ENCODE results near the gene MSL1. TPM values are rescaled to one million over a fixed set of nuclear protein-coding genes. Genes with fewer than 3 reads are reported as not detected.
A peak's percentile ranks its signal among the peaks of the same experiment; 100 is the strongest.
"Not testable (repeated sequence)": the region's sequence is repeated elsewhere in the genome, so short reads cannot be mapped to it uniquely, and the experiment has no call there.

MSL1 gene
- polyA plus RNA-seq, 1 donor from 2014 or later, result 10.1 TPM

DNA sequence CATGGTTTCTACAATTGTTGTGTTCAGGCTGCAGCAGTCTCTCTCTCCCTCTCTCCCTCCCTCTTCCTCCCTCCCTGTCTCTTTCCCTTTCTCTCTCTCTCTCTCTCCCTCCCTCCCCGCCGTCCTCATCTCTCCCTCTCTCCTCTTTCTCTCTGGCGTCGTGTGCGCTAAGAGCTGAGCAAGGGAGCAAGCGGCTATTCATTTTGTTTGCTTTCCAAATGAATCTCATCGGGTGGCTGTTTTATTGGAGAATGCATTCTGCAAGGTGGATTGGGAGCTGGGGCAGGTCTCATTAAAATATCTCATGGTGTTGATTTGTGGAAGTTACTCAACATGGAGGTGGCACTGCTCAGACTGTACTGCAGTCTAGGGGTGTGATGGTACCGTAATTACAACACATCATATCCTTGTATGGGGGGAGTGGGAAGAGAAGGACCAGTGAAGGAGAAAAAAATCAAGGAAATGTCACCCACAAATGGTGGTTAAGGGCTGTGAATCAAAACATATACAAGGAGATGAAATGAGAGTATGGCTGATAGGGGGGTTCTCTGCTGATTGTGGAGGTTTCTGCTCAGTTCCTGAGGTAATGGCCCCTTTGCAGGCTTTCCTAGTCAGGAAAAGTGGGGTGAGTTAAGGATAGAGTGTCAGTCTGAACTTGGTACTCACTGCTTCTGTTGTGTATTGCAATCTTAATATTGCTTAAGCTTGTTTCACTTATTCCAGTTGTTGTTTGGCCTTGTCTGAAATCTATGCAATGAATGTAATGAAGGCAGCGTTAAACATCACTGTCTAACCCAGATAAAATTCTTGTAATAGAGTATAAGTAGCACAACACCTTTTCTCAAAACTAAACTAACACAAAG lies 2.7 kb downstream of the MSL1 start:
- peak overlapping the region; percentile 78 to 100 (median 98) for H3K4me3 Mint-ChIP-seq

DNA sequence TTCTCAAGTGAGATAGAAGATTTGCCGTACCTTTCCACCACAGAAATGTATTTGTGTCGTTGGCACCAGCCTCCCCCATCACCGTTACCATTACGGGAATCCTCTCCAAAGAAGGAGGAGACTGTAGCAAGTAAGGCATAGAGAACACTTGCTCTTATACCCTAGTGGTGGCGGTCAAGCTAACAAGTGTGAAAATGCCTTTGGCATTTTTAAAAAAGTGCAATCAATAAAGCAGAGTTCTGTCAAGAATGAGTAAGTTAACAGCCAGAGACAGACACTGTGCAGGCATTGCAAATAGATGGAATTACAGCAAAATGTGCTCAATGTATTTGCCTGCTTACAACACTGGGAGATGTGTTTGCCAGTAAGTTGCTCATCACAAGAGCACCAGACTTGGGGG lies 7.7 kb downstream of the MSL1 start:
- H3K36me3 Mint-ChIP-seq, result peaks cover 6% of the 10 kb centered on the region

More for the DNA sequence above, 2.7 kb downstream of the MSL1 start:
- Mint-ChIP-seq H3K36me3 (peaks cover 2% of the 10 kb centered on the region), H3K4me1 (peaks cover 22 to 23% (median 23%) of the 10 kb centered on the region in 3 donors), H3K9me3 (no peaks in the 10 kb centered on the region), H3K27ac (peak overlapping the region; percentile 3 to 80 (median 19)), H3K27me3 (no peaks in the 10 kb centered on the region)

DNA sequence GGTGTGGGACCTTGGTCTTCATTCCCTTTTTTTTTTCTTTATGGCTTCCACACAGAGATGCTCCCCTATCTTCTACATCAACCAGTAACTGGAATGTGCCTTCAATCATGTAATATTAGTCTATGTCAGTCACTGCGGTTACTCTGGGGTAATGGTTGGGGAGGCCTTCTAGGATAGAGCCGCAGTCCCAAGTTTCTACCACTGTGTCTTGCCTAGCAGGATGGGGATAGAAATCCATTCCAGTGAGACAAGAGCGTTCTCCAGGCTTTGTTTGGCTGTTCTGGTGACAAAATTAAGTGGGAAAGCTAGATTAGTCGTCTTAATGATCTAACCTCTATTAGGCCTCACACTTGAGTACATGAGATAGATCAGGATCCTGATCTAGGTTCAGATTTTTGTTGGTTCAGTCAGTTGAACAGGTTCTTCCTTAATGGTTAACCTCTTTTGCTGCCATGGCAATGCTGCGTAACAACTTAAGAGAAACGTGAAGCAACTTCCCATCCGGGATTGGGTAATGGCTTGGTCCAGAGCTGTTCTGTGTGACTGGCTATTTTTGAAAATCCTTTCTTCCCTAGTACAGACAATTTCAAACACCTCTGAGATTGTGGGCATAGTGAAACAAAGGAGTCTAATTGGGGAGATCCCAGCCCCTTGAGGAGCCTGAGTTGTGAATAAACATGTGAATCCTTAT lies 8.7 kb downstream of the MSL1 start:
- Mint-ChIP-seq H3K4me1 (peaks cover 0 to 3% (median 1%) of the 10 kb centered on the region in 3 donors), H3K4me3 (peak overlapping the region in 1 of 4 donors; percentile 29), H3K27ac (peak overlapping the region in 1 of 3 donors; percentile 53), H3K9me3 (no peaks in the 10 kb centered on the region), H3K27me3 (no peaks in the 10 kb centered on the region), H3K36me3 (peaks cover 6% of the 10 kb centered on the region)

More for the DNA sequence above, 7.7 kb downstream of the MSL1 start:
- H3K4me1 Mint-ChIP-seq, result peaks cover 4 to 6% (median 5%) of the 10 kb centered on the region in 3 donors
- H3K27ac Mint-ChIP-seq, result peak overlapping the region in 1 of 3 donors; percentile 53
- H3K27me3 Mint-ChIP-seq, result no peaks in the 10 kb centered on the region
- H3K4me3 Mint-ChIP-seq, result no peak overlapping the region
- H3K9me3 Mint-ChIP-seq, result no peaks in the 10 kb centered on the region

DNA sequence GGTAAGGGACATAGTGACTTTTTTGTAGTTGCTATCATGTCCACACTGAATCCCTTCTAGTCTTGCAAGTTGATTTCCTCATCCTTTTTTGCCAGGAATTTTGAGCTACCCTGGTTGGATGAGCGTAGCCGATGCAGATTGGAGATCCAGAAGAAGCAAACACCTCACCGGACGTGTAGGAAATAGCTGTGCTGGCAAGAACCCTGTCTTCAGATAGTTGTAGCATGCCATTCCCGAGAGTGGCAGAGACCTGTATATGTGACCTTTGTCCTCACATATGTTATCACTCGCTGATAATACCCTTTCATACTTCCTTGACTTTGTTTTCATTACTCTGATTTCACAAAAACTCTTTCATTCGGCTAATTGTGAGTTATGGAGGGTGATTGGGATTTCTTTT lies 12.4 kb downstream of the MSL1 start:
- Mint-ChIP-seq H3K9me3 (no peaks in the 10 kb centered on the region), H3K27ac (peak overlapping the region; percentile 41 to 85 (median 84)), H3K4me1 (peaks cover 0 to 6% (median 3%) of the 10 kb centered on the region in 3 donors), H3K36me3 (peaks cover 7% of the 10 kb centered on the region), H3K27me3 (no peaks in the 10 kb centered on the region), H3K4me3 (peak overlapping the region in 1 of 4 donors; percentile 55)

DNA sequence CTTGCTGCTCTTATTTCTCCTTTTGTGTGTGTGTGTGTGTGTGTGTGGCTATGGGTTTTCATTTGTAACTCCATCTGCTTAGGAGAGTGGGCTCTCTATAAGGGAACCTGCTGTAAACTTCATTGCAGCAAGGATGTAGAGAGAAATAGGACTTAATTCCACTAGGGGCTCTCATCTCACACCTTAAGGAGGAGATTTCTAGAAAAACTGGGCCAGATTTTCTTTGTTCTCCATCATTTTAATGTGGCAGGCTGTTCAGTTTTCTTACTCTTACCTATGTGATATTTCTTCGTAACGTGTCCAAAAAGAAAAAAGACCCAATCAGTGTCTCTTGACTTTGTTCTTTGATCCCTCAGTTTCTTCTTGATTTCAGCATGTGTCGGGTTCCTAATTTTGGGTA lies 14.0 kb downstream of the MSL1 start:
- Mint-ChIP-seq H3K4me3 (peak overlapping the region in 1 of 4 donors; percentile 69), H3K9me3 (no peaks in the 10 kb centered on the region), H3K36me3 (peaks cover 5% of the 10 kb centered on the region), H3K27me3 (no peaks in the 10 kb centered on the region), H3K4me1 (peaks cover 4 to 12% (median 11%) of the 10 kb centered on the region in 3 donors), H3K27ac (peak overlapping the region in 2 of 3 donors; percentile 41 to 84)

DNA sequence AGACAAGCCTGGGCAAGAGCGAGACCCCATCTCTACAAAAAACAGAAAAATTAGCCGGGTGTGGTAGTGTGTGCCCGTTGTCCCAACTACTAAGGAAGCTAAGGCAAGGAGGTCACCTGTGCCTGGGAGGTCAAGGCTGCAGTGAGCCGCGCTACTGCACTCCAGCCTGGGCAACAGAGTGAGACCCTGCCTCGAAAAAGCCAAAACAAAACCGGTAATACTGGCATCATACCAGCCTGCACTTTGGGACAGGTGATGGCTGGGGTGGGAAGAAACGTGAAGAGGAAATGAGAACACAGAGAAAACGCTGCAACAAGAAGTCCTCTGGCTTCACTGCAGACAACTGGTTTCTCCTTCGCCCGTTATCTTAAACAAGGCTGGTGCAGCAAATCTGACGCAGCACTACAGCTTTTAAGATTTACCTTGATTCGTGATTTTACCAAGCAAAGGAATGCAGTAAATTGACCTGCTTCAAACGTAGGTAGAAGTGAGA lies 17.8 kb downstream of the MSL1 start:
- Mint-ChIP-seq H3K27me3 (no peaks in the 10 kb centered on the region), H3K4me1 (peaks cover 17 to 25% (median 18%) of the 10 kb centered on the region in 3 donors), H3K9me3 (no peaks in the 10 kb centered on the region), H3K4me3 (peak overlapping the region; percentile 90 to 96 (median 94)), H3K36me3 (peaks cover 7% of the 10 kb centered on the region), H3K27ac (peak overlapping the region; percentile 94 to 100 (median 98))

DNA sequence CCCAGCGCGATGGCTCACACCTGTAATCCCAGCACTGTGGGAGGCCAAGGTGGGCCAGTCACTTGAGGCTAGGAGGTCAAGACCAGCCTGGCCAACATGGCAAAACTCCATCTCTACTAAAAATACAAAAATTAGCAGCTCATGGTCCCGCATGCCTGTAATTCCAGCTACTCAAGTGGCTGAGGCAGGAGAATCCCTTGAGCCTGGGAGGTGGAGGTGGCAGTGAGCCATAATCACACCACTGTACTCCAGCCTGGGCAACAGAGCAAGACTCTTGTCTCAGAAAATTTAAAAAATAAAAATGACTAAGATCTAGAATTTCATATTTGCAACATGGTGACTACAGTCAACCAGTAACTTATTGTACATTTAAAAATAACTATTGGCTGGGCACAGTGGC lies 21.4 kb downstream of the MSL1 start:
- not testable (repeated sequence) for H3K27me3 Mint-ChIP-seq, H3K36me3 Mint-ChIP-seq, H3K9me3 Mint-ChIP-seq, H3K27ac Mint-ChIP-seq
- H3K4me1 Mint-ChIP-seq, result peaks cover 24 to 33% (median 26%) of the 10 kb centered on the region in 3 donors
- H3K4me3 Mint-ChIP-seq, result peak overlapping the region in 1 of 4 donors; percentile 29

DNA sequence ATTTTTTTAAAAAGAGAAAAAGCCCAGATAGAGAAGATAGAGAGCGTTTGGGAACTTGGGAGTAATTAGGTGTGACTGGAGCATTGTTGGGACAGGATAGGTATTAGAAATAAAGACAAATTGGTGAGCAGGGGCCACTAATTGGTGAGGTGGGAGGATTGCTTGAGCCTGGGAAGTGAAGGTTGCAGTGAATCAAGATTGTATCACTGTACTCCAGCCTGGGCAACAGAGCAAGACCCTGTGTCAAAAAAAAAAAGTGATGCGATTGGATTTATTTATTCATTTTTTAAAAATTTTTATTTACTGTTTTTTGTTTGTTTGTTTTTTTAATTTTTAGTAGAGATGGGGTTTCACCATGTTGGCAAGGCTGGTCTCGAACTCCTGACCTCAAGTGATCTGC lies 23.7 kb downstream of the MSL1 start:
- Mint-ChIP-seq H3K36me3 (peaks cover 4% of the 10 kb centered on the region), H3K9me3 (no peaks in the 10 kb centered on the region), H3K4me3 (no peak overlapping the region), H3K4me1 (peaks cover 17 to 31% (median 28%) of the 10 kb centered on the region in 3 donors), H3K27me3 (no peaks in the 10 kb centered on the region), H3K27ac (no peak overlapping the region)

DNA sequence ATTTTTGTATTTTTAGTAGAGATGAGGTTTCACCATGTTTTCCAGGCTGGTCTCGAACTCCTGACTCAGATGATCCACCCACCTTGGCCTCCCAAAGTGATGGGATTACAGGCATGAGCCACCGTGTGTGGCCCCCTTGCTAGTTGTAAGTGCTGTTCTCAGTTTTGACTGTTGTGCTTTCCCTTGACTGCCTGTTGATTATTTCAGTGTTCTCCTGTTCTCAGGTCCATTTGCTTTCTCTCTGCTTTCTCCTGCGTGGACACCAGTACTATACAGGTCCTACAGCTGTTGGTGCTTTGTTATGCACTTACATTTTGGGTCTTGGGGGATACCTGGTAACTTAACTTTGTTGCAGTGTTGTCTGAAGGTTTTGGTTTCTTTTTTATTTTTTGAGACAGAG lies 26.8 kb downstream of the MSL1 start:
- H3K4me3 Mint-ChIP-seq, result no peak overlapping the region
- H3K4me1 Mint-ChIP-seq, result peaks cover 16 to 24% (median 22%) of the 10 kb centered on the region in 3 donors
- peaks cover 5% of the 10 kb centered on the region for H3K36me3 Mint-ChIP-seq
- H3K9me3 Mint-ChIP-seq, result no peaks in the 10 kb centered on the region
- peak overlapping the region in 1 of 3 donors; percentile 21 for H3K27ac Mint-ChIP-seq
- no peaks in the 10 kb centered on the region for H3K27me3 Mint-ChIP-seq

DNA sequence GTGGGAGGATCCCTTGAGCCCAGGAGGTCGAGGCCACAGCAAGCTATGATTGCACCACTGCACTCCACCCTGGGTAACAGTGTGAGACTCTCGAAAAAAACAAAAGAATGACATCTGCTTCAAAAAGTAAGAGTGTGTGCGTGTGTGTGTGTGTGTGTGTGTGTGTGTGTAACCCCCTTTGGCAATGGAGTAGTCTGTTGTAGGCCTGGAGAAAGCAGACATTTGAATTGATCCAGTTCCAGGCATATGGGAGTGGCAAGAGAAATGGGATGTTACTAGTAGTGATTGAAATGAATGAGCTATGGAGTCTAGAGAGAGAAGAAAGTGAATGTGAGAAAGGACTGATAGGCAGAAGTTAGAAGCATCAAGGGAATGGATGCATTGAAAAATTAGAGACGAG lies 28.5 kb downstream of the MSL1 start:
- Mint-ChIP-seq H3K27me3 (no peaks in the 10 kb centered on the region), H3K9me3 (no peaks in the 10 kb centered on the region), H3K4me3 (no peak overlapping the region), H3K27ac (peak overlapping the region in 1 of 3 donors; percentile 49), H3K4me1 (peaks cover 19 to 27% (median 24%) of the 10 kb centered on the region in 3 donors), H3K36me3 (peaks cover 7% of the 10 kb centered on the region)

DNA sequence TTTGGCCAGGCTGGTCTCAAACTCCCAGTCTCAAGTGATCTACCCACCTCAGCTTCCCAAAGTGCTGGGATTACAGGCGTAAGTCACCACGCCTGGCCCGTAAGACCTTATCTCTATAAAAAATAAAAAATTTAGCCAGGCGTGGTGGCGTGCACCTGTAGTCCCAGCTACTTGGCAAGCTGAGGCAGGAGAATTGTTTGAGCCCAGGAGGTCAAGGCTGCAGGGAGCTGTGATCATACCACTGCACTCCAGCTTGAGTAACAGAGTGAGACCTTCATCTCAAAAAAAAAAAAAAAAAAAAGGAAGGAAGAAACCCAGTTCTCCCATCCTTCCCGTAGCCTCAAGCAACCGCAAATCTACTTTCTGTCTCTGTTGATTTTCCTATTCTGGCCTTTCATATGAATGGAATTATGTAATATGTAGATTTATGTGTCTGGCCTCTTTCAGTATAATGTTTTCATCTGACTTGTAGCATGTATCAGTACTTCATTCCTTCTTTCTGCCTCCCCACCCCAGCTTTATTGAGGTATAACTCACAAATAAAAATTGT lies 29.7 kb downstream of the MSL1 start:
- no peak overlapping the region for H3K4me3 Mint-ChIP-seq
- peaks cover 7% of the 10 kb centered on the region for H3K36me3 Mint-ChIP-seq
- H3K4me1 Mint-ChIP-seq, result peaks cover 19 to 35% (median 21%) of the 10 kb centered on the region in 3 donors
- no peaks in the 10 kb centered on the region for H3K27me3 Mint-ChIP-seq
- H3K9me3 Mint-ChIP-seq, result no peaks in the 10 kb centered on the region
- H3K27ac Mint-ChIP-seq, result no peak overlapping the region

DNA sequence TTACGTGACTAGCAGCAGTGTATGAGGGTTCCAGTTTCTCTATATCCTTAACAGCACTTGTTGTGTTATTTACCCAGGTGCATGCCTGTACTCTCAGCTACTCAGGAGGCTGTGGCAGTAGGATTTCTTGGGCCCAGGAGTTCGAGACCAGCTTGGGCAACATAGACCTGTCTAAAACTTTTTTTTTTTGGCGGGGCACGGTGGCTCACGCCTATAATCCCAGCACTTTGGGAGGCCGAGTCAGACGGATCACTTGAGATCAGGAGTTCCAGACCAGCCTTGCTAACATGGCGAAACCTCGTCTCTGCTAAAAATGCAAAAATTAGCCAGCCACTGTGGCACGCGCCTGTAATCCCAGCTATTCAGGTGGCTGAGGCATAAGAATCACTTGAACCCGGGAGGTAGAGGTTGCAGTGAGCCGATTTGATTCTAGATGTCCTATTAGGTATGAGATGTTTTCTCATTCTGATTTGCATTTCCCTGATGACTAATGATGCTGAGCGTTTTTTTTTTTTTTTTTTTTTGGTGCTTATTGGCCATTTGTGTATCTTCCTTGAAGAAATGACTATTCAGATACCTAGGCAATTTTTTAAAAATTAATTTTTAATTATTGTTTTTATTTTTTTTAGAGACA lies 31.9 kb downstream of the MSL1 start:
- Mint-ChIP-seq H3K27me3 (no peaks in the 10 kb centered on the region), H3K9me3 (no peaks in the 10 kb centered on the region), H3K27ac (peak overlapping the region in 2 of 3 donors; percentile 79 to 86), H3K4me1 (peaks cover 18 to 38% (median 19%) of the 10 kb centered on the region in 3 donors), H3K36me3 (peaks cover 10% of the 10 kb centered on the region), H3K4me3 (no peak overlapping the region)

DNA sequence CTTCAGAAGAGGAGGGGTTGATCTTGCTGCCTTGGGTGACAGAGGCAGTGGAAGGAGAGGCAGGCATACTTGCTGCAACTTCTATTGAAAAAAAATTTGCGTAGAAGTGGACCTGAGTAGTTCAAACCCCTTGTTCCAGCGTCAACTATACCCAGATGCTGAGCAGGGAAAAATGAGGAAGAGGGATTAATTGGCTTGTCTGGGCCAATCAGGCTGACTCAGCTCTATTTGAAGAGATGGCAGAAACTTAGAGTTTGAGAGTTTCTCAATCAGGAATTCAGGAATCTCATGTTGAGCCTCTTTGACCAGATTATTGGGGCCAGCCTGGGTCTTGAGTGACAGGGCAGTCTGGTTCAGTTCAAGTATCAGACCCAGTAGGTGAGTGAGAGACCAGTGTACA lies 36.2 kb downstream of the MSL1 start:
- H3K9me3 Mint-ChIP-seq, result no peaks in the 10 kb centered on the region
- peaks cover 10 to 30% (median 17%) of the 10 kb centered on the region in 3 donors for H3K4me1 Mint-ChIP-seq
- no peak overlapping the region for H3K27ac Mint-ChIP-seq
- H3K36me3 Mint-ChIP-seq, result peaks cover 10% of the 10 kb centered on the region
- no peaks in the 10 kb centered on the region for H3K27me3 Mint-ChIP-seq
- H3K4me3 Mint-ChIP-seq, result no peak overlapping the region

DNA sequence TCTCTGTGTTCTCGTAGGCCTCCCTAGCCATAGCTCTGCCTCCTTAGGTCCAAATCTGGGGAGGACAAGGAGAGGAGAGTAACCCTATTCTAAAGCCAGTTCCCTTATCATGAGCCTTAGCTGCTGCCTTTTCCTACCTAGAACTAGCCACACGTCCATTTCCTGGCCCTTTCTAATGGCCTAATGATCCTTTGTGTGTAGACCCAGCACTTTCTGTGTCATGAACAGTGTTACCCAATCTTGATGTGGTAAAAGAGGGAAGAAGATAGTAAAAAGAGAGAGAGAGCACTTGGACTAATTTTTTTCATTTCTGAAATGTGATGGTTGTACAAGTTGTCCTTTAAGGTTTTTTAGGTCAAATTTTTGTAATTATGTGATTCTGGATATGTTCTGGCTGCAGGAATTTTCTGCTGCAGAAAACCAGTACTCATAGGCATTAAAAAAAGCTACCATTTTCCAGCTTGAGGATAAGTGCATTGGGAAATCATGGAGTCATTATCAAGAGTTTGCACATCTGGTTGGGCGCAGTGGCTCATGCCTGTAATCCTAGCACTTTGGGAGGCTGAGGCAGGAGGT lies 36.8 kb downstream of the MSL1 start:
- H3K4me3 Mint-ChIP-seq, result no peak overlapping the region
- peaks cover 5 to 25% (median 12%) of the 10 kb centered on the region in 3 donors for H3K4me1 Mint-ChIP-seq
- H3K27me3 Mint-ChIP-seq, result no peaks in the 10 kb centered on the region
- peaks cover 7% of the 10 kb centered on the region for H3K36me3 Mint-ChIP-seq
- H3K27ac Mint-ChIP-seq, result no peak overlapping the region
- H3K9me3 Mint-ChIP-seq, result no peaks in the 10 kb centered on the region
